HEK293T (cell line): ENCODE data around the gene SMC6.

Source experiments
- BHLHE40 ChIP-seq: fragments of 450-650 bp; IDR thresholded peaks from 2 replicates; pipeline ENCODE4 v1.6.1; 2016; ENCODE audit warnings: mild to moderate bottlenecking, moderate library complexity, borderline replicate concordance
- FOXA1 ChIP-seq: fragments of 450-650 bp; IDR thresholded peaks from 2 replicates; pipeline ENCODE4 v1.6.1; 2016; ENCODE audit warnings: mild to moderate bottlenecking
- FOXK2 ChIP-seq: fragments of 450-650 bp; IDR thresholded peaks from 2 replicates; pipeline ENCODE4 v1.6.1; 2016; ENCODE audit warnings: mild to moderate bottlenecking
- HDGF ChIP-seq: fragments of 450-650 bp; IDR thresholded peaks from 2 replicates; pipeline ENCODE4 v1.6.1; 2017; ENCODE audit warnings: antibody characterized with exemption, borderline replicate concordance
- NFRKB ChIP-seq: fragments of 450-650 bp; IDR thresholded peaks from 2 replicates; pipeline ENCODE4 v1.6.1; 2016; ENCODE audit warnings: mild to moderate bottlenecking, moderate library complexity
- PKNOX1 ChIP-seq: fragments of 450-650 bp; IDR thresholded peaks from 2 replicates; pipeline ENCODE4 v1.6.1; 2016
- SP1 ChIP-seq: fragments of 450-650 bp; IDR thresholded peaks from 2 replicates; pipeline ENCODE4 v1.6.1; 2017
- SUZ12 ChIP-seq: fragments of 450-650 bp; IDR thresholded peaks from 2 replicates; pipeline ENCODE4 v1.6.1; 2016; ENCODE audit warnings: mild to moderate bottlenecking
- TARDBP ChIP-seq: fragments of 450-650 bp; IDR thresholded peaks from 2 replicates; pipeline ENCODE4 v1.6.1; 2016
- ZNF384 ChIP-seq: fragments of 450-650 bp; IDR thresholded peaks from 2 replicates; pipeline ENCODE4 v1.6.1; 2016

- TF ChIP-seq PKNOX1 (no peak), FOXA1 (no peak), SP1 (no peak), SUZ12 (no peak), FOXK2 (no peak), ZNF384 (no peak), NFRKB (no peak), BHLHE40 (no peak), HDGF (no peak), TARDBP (no peak)
These were observed at the start of gene SMC6, which contains the start of gene GEN1 for GRCh38 chr2:17753803-17754663.
